Sigmoid colon (tissue), 4 donors: Measurements from ENCODE around the gene AGBL1.

Source experiments
- CTCF ChIP-seq, 4 experiments: fragments of 450-650 bp in 3 of 4; fragments of 200-600 bp in 1 of 4; IDR thresholded peaks; one replicate each; pipeline ENCODE4 v1.5.1; 2016 to 2019; ENCODE audit warnings: antibody characterized with exemption in 4 of 4, mild to moderate bottlenecking in 3 of 4, moderate library complexity in 2 of 4
- POLR2AphosphoS5 ChIP-seq, 4 donors: sonication (generic); formaldehyde crosslinking; IDR thresholded peaks; one replicate each; pipeline ENCODE4 v1.6.1; 2017; ENCODE audit warnings: antibody characterized with exemption in 4 of 4

GRCh38 chr15:86316726-86317383, 237.2 kb downstream of the AGBL1 start:
- TF ChIP-seq POLR2AphosphoS5 (IDR thresholded peaks at IDR 0.05) = no peak
- TF ChIP-seq CTCF (IDR thresholded peaks at IDR 0.05) = no peak
